Raji (cell line): Measurements from ENCODE around the gene NRF1.

Source experiments
- POLR2A ChIP-seq: IDR thresholded peaks from 2 replicates; pipeline ENCODE4 v1.6.1; 2011; ENCODE audit warnings: low read depth, low read length, control low read depth; ENCODE audit not compliant: insufficient read depth

NRF1 gene

DNA sequence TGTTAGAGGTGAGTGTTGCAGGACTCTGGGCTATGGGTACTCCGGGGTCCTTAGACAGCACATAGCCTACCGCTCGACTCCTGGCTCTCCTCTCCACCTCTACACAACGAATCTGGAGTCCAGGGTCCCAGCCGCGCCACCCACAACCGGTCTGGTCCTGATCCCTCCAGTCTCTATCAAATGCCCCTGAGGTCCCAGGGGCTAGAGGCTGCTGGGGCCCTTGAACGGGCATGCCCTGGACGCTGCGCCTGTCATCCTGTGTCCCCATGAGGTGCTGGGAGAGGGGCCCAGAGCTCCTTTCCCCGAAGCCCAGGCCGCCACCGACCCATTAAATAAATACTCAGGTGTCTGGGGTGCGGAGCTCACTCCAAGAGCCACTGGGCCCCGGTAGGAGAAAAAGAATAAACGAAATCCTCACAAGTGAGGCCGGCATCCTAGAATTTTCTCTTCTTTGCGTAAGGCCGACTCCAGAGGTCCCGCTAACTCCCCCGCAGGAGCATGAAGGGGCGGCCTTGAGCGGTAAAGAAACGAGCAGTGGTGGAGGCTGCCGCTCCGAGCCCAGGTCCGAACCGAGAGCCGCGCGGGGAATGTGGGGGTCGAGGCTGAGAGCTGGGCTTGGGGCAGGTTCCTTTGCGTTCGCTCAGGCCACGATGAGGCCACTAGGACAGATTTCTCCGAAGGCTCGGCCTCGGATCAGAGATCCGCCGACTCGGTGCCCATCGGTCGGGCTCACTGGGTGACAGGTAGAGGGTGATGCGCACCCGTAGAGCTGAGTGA is 166.7 kb downstream of the NRF1 start:
- no peak for TF ChIP-seq POLR2A

DNA sequence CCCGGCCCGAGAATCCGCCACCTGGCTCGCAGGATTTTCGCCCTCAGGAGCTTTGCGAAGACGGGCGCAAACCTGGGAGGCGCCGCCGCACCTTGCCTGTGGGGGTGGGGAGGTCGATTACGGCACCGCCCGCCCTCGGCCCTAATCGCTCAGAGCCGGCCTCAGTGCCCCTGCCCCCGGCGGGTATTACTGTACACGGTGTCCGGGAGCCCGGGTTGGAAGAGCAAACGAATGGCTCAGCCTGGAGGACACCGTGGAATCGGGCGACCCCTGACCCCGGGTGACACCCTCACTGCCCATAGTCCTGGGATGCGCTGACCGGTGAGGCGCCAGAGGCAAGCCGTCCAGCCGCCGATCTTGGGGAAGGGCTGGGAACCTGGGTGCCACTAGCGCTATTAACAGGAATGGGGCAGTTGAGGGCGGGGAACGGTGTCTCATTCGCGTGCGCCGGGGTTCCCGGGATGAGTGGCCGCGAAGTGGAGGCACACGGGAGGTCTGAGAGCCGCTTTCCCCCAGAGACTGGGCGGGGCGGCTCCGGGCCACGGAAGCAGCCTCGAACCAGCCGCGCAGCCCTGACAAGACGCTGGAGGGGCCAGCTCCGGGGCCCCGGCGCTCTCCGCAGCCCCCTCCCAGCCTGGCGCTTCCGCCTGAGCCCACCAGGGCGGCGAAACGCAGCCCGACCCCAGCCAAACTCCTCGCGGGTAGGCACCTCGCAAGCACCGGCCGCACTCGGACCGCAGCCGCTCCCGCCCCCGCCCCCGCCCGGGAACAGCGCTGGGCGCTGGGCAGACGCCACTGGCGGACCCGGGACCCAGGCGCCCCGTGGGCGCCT is 167.5 kb downstream of the NRF1 start:
- TF ChIP-seq POLR2A = no peak

GRCh38 chr7:129779602-129780256 is 168.2 kb downstream of the NRF1 start:
- peak; percentile 53; the same call in 1 of the 2 replicates for TF ChIP-seq POLR2A

DNA sequence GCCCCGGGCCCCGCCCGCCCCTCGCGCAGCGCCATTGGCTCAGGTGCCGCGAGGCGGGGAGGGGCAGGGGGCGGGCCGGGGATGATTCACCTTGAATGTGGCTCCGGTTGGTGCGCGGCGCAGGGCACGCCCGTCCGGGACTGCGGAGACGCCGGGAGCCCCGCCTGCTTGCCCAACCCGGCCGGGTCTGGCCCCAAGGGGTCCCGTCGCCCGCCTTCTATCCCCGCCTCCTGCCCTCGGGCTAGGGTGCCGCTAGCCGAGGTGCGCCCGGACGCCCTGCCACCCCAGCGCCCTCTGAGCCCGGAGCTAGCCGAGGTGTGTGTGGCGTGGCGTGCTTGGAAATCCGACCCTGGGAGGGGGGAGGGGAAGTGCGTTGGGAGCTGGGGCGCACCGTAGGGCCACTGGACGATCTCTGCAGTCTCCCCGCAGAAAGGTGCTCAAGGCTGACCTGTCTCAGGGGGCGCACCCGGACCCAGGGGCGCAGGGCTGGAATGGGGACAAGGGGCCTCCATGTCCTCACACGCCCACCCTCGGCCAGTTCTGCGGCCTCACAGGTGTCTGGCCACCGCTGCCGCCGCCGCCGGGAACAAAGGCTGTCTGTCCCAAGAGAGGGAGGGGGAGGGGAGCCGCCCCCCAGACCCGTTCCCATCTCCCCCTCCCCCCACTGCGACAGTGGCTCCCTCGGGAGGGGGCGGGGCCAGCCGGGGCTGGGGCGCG is 168.9 kb downstream of the NRF1 start:
- TF ChIP-seq POLR2A = no peak

DNA sequence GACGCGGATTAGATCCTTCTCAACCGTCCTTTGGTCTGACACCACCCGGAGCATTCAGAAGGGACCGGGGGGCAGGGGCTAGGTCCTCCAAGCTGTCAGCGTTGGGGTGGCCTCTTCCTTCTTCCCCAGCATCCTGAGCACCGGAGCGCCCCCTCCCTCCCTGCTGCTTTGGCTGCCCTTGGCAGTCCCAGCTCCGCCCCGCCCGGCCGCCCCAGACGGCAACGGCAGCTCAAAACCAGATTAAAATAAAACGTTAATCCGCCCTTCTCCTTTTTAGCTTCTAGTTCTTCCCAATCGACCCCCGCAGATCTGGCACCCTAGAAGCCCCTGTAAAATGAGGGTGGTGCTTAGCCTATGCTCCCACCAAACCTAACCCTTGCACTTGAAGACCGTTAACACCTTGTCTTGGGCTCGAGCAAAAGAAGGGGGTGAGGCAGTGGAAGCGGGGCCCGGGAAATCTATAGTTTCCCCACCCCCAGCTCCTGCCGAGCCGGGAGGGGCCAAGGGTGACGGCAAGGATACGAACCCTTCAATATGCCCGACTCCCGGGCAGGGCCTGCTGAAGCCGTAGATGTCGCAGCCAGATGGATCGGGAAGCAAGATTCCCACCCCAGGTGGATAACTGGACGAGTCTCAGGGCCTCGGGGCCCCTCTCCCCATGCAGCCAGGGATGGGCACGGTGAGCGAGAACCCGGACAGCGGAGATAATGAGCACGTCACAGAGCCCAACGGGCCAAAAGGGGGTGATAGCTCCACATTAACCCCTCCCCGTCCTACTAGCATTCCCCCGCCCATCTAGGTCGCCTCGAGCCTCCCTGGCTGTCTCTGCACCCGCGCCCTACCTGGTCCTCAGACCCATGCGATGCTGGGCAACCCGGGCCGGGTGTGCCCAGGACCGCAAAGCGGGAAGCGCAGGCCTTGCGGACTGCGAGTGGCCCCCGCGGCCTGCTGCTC is 169.7 kb downstream of the NRF1 start:
- TF ChIP-seq POLR2A = no peak

GRCh38 chr7:129781928-129782817 is 170.7 kb downstream of the NRF1 start:
- no peak for TF ChIP-seq POLR2A

DNA sequence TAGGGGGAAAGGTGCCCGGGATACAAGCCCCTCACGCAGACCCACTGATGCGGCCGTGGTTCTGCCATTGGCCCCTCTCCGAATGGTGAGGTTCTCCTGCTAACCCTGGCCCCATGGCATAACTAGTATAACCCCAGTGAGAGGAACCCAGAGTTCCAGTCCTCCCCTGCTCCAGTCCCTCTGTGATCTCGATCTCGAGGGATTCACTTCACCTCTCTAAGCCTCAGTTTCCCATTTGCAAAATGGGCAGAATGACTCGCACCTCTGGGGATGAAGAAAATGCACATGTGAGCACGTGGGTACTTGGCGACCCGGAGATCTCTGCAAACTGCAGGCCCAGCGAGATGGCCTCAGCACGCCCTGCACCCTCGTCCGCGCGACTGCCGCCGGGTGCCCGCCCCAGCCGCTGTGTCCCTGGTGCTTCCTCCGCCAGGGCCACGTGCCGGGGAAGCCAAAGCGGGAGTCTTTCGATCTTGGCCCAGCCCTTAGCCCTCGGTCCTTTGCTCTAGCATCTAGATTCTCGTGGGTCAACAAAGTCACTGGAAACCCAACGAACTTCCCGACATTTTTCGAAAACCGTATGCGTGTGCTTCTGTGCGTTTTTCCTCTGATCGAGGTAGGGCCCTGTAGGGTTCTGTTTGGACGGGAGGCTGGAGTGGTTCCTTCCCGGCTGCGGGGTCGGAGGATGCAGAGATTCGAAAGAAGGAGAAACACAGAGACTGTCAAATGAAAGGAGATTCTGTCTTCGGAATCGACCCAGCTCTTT is 171.5 kb downstream of the NRF1 start:
- TF ChIP-seq POLR2A = no peak

DNA sequence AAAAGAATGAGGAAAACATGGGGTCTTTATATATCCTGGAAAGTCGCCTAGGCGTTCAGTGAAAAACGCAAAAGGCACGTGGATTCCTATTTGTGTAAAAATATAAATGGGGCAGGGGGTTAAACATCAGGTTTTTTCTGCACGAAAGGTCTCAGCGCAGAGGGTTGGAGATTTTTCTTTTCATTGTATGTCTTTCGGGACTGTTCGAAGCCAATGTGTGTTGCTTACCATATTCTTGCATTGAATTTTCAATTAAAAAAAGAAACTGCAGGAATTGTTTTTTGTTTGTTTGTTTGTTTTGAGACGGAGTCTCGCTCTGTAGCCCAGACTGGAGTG is 172.0 kb downstream of the NRF1 start:
- TF ChIP-seq POLR2A = no peak

GRCh38 chr7:129784437-129784782 is 172.9 kb downstream of the NRF1 start:
- TF ChIP-seq POLR2A = no peak

GRCh38 chr7:129784783-129785684 is 173.5 kb downstream of the NRF1 start:
- no peak for TF ChIP-seq POLR2A

GRCh38 chr7:129785685-129786514 is 174.4 kb downstream of the NRF1 start:
- no peak for TF ChIP-seq POLR2A
